GM12878 (cell line): Measurements from ENCODE around the gene MICAL3. TPM values are rescaled to one million over a fixed set of nuclear protein-coding genes. Genes with fewer than 3 reads are reported as not detected.

Source experiments
- ATAC-seq: fragments of 200-7000 bp; cut with Tn5 transposase; 3 replicates; pipeline ENCODE4 v1.9.1; 2020; ENCODE audit warnings: mild to moderate bottlenecking, moderate library complexity
- BruUV-seq: library from RNA; stranded (reverse); fragments of 400-500 nt; replicated peaks from 2 replicates; lab custom pipeline; 2021; lab: Mats Ljungman, UMichigan
- CTCF ChIA-PET: fragments of 300-600 bp; sonication (Branson Sonifier 250); formaldehyde crosslinking; extraction: SDS; loops from one replicate; lab custom pipeline; 2021; ENCODE audit warnings: inconsistent platforms; lab: Yijun Ruan, JAX
- POLR2A ChIA-PET: fragments of 350-600 bp; formaldehyde crosslinking; extraction: SDS; loops from one replicate; lab custom pipeline; 2021; ENCODE audit warnings: inconsistent platforms; lab: Charles Lee
- RAD21 ChIA-PET: fragments of 300-600 bp; sonication (Branson Sonifier 250); formaldehyde crosslinking; loops from one replicate; lab custom pipeline; 2023; ENCODE audit warnings: antibody characterized with exemption; ENCODE audit not compliant: unreplicated experiment; lab: Charles Lee
- SMC1A ChIA-PET: fragments of 300-600 bp; sonication (Branson Sonifier 250); formaldehyde crosslinking; loops from one replicate; lab custom pipeline; 2023; ENCODE audit not compliant: unreplicated experiment, uncharacterized antibody; lab: Charles Lee
- DNase-seq: peaks from one replicate; pipeline ENCODE4 v3.0.0-alpha.2; 2011; ENCODE audit warnings: low read depth, low spot score
- FAIRE-seq: peaks from 3 replicates; lab custom pipeline; 2011; peaks lifted over from hg19 to GRCh38; lab: Jason Lieb, UNC
- H2AFZ ChIP-seq: 2 replicates; pipeline ENCODE4 v1.6.0; 2011; ENCODE audit warnings: low read depth, low read length, control low read depth; ENCODE audit not compliant: control insufficient read depth
- H3K27ac ChIP-seq: 2 replicates; pipeline ENCODE4 v1.5.1; 2011; ENCODE audit warnings: control low read depth; ENCODE audit not compliant: control insufficient read depth, insufficient read depth
- H3K27me3 ChIP-seq, 2 experiments: replicated peaks in 1 of 2; 2 replicates each; pipeline versions ENCODE4 v1.6.0 to v1.6.1; 2011; ENCODE audit warnings: low read length in 1 of 2; ENCODE audit not compliant: control insufficient read depth in 2 of 2, insufficient read depth in 2 of 2
- H3K36me3 ChIP-seq, 2 experiments: 2 replicates each; pipeline ENCODE4 v1.5.1; 2011; ENCODE audit warnings: low read length in 1 of 2; ENCODE audit not compliant: control insufficient read depth in 2 of 2, insufficient read depth in 2 of 2
- H3K4me1 ChIP-seq: 2 replicates; pipeline ENCODE4 v1.6.1; 2011; ENCODE audit warnings: mild to moderate bottlenecking, low read length, moderate library complexity, mixed read lengths; ENCODE audit not compliant: control insufficient read depth, insufficient read depth
- H3K4me2 ChIP-seq: 2 replicates; pipeline ENCODE4 v1.6.0; 2011; ENCODE audit warnings: control low read depth; ENCODE audit not compliant: control insufficient read depth, insufficient read depth
- H3K4me3 ChIP-seq: fragments of 200-600 bp; sonication (generic); 2 replicates; pipeline ENCODE4 v1.5.1; 2016
- H3K79me2 ChIP-seq: 2 replicates; pipeline ENCODE4 v1.6.0; 2011; ENCODE audit warnings: low read length; ENCODE audit not compliant: control insufficient read depth, insufficient read depth
- H3K9ac ChIP-seq: 2 replicates; pipeline ENCODE4 v1.8.0; 2011; ENCODE audit warnings: low read length, control low read depth, mixed read lengths; ENCODE audit not compliant: control insufficient read depth, insufficient read depth
- H3K9me3 ChIP-seq: replicated peaks from 3 replicates; pipeline ENCODE4 v1.5.1; 2011; ENCODE audit warnings: mild to moderate bottlenecking, low read length; ENCODE audit not compliant: control insufficient read depth, insufficient read depth
- H4K20me1 ChIP-seq: 2 replicates; pipeline ENCODE4 v1.6.0; 2011; ENCODE audit not compliant: control insufficient read depth, insufficient read depth
- ATF7 ChIP-seq: fragments of 450-650 bp; IDR thresholded peaks from 2 replicates; pipeline ENCODE4 v1.6.1; 2016; ENCODE audit warnings: low read depth, mild to moderate bottlenecking
- CEBPB ChIP-seq, 2 experiments: fragments of 150-350 bp in 1 of 2; IDR thresholded peaks; 2 replicates each; pipeline ENCODE4 v1.6.1; 2012 to 2014; ENCODE audit warnings: low read depth in 2 of 2, low read length in 2 of 2, borderline replicate concordance in 1 of 2, inconsistent platforms in 1 of 2
- ESRRA ChIP-seq: IDR thresholded peaks from 2 replicates; pipeline ENCODE4 v1.6.1; 2012; ENCODE audit warnings: mild to moderate bottlenecking, low read length, improper control_type of control experiment
- HCFC1 ChIP-seq: fragments of 150-350 bp; IDR thresholded peaks from 2 replicates; pipeline ENCODE4 v1.6.1; 2014; ENCODE audit warnings: low read length
- MYB ChIP-seq: fragments of 150-350 bp; IDR thresholded peaks from 2 replicates; pipeline ENCODE4 v1.6.1; 2014; ENCODE audit warnings: mild to moderate bottlenecking, low read depth, low read length, borderline replicate concordance
- NR2C1 ChIP-seq: fragments of 450-650 bp; IDR thresholded peaks from 2 replicates; pipeline ENCODE4 v1.6.1; 2017; ENCODE audit warnings: antibody characterized with exemption, mild to moderate bottlenecking, moderate library complexity
- NRF1 ChIP-seq: conservative IDR thresholded peaks from 2 replicates; pipeline ENCODE4 v1.6.1; 2011; ENCODE audit warnings: mild to moderate bottlenecking, low read depth, low read length, improper control_type of control experiment
- PAX5 ChIP-seq: IDR thresholded peaks from 2 replicates; pipeline ENCODE4 v1.6.1; 2011; ENCODE audit warnings: low read depth, low read length, borderline replicate concordance
- RAD21 ChIP-seq: IDR thresholded peaks from 2 replicates; pipeline ENCODE4 v1.6.1; 2011; ENCODE audit warnings: mild to moderate bottlenecking, low read depth, low read length, moderate library complexity; ENCODE audit not compliant: insufficient read depth
- RELA ChIP-seq: fragments of 450-650 bp; IDR thresholded peaks from 2 replicates; pipeline ENCODE4 v1.8.0; 2014; ENCODE audit warnings: borderline replicate concordance; ENCODE audit not compliant: partially characterized antibody
- RFX5 ChIP-seq: IDR thresholded peaks from 2 replicates; pipeline ENCODE4 v1.6.1; 2011; ENCODE audit warnings: low read depth, low read length, improper control_type of control experiment
- RUNX3 ChIP-seq: IDR thresholded peaks from 2 replicates; pipeline ENCODE4 v1.6.1; 2012; ENCODE audit warnings: low read length, inconsistent platforms
- SIN3A ChIP-seq: IDR thresholded peaks from 2 replicates; pipeline ENCODE4 v1.6.1; 2012; ENCODE audit warnings: low read depth, low read length, improper control_type of control experiment
- WGBS: methylation state at CpG from one replicate; pipeline ENCODE4 v1.1.6; 2016; ENCODE audit warnings: low lambda C conversion rate; ENCODE audit not compliant: insufficient replicate concordance, insufficient coverage; ENCODE audit errors: missing lambda C conversion rate; 5-methylcytosine and 5-hydroxymethylcytosine counted together
- in situ Hi-C: fragments of 300-500 bp; cut with MboI; formaldehyde crosslinking; loops from 9 replicates; pipeline ENCODE4 v1.14.3; 2018; ENCODE audit warnings: mixed read lengths
- intact Hi-C: fragments of 100-400 bp; cut with micrococcal nuclease; formaldehyde crosslinking; loops from one replicate; pipeline ENCODE4 v1.14.2; 2022; ENCODE audit not compliant: unreplicated experiment
- polyA plus RNA-seq, 11 experiments: library from polyadenylated mRNA; depleted of rRNA in 4 of 11; unstranded in 6 of 11; stranded (reverse) in 5 of 11; fragments of >200 nt; fragmentation: Nextera tagmentation in 4 of 11; fragmentation: Illumina TruSeq in 1 of 11; extraction: Ambion mirVana in 4 of 11; extraction: Trizol in 1 of 11; gene quantifications; 1 replicate in 1 of 11; 2 replicates in 10 of 11; pipeline versions ENCODE4 v1.2.1 to v1.2.3, GENCODE V29; 2011 to 2016; ENCODE audit warnings: inconsistent platforms in 2 of 11, missing spikeins in 2 of 11, low read depth in 1 of 11
- total RNA-seq, 4 experiments: library from RNA; depleted of rRNA in 3 of 4; stranded (reverse); fragments of >200 nt in 3 of 4; fragmentation: Illumina TruSeq in 1 of 4; extraction: Trizol in 1 of 4; gene quantifications; 2 replicates each; pipeline versions ENCODE4 v1.2.1 to v1.2.3, GENCODE V29; 2013 to 2021
- TF ChIP-seq, protein P1 (sequence below): fragments of 450-650 bp; IDR thresholded peaks from 2 replicates; pipeline ENCODE4 v1.6.1; 2017; ENCODE audit warnings: mild to moderate bottlenecking, moderate library complexity

The MICAL3 gene
- total and polyA plus RNA-seq, 10 of the 15 experiments (the other 5 are each of a cell fraction or from before 2014, with no cell fraction given): 2.6 to 92.2 (median 24.0) TPM

- CTCF ChIA-PET: interaction anchor here (1.1 kb wide), 1 partner anchor 192 kb away, joined by 3 read pairs; no protein-coding TSS in a partner anchor
- WGBS: 51% methylated on average over 6 of the region's 6 CpGs
- TF ChIP-seq RFX5 (no peak), ATF7 (no peak), NR2C1 (no peak), SIN3A (no peak), MYB (no peak), ESRRA (no peak), RUNX3 (no peak), RAD21 (no peak), RELA (no peak), PAX5 (no peak), CEBPB (IDR thresholded peaks at IDR 0.05; ENCODE audit: borderline replicate concordance in 1 of 2, low read depth in 2 of 2, low read length in 2 of 2) (no peak), NRF1 (no peak), HCFC1 (no peak)
- TF ChIP-seq, protein P1, sequence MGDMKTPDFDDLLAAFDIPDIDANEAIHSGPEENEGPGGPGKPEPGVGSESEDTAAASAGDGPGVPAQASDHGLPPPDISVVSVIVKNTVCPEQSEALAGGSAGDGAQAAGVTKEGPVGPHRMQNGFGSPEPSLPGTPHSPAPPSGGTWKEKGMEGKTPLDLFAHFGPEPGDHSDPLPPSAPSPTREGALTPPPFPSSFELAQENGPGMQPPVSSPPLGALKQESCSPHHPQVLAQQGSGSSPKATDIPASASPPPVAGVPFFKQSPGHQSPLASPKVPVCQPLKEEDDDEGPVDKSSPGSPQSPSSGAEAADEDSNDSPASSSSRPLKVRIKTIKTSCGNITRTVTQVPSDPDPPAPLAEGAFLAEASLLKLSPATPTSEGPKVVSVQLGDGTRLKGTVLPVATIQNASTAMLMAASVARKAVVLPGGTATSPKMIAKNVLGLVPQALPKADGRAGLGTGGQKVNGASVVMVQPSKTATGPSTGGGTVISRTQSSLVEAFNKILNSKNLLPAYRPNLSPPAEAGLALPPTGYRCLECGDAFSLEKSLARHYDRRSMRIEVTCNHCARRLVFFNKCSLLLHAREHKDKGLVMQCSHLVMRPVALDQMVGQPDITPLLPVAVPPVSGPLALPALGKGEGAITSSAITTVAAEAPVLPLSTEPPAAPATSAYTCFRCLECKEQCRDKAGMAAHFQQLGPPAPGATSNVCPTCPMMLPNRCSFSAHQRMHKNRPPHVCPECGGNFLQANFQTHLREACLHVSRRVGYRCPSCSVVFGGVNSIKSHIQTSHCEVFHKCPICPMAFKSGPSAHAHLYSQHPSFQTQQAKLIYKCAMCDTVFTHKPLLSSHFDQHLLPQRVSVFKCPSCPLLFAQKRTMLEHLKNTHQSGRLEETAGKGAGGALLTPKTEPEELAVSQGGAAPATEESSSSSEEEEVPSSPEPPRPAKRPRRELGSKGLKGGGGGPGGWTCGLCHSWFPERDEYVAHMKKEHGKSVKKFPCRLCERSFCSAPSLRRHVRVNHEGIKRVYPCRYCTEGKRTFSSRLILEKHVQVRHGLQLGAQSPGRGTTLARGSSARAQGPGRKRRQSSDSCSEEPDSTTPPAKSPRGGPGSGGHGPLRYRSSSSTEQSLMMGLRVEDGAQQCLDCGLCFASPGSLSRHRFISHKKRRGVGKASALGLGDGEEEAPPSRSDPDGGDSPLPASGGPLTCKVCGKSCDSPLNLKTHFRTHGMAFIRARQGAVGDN: no peak
- Histone ChIP-seq H3K36me3 (peaks cover 21 to 44% of the 10 kb centered on the region in 2 experiments), H3K4me3 (no peak overlapping the region), H3K4me2 (no peak overlapping the region), H3K9ac (no peak overlapping the region), H3K27ac (no peak overlapping the region), H3K9me3 (no peaks in the 10 kb centered on the region), H3K4me1 (no peaks in the 10 kb centered on the region), H3K27me3 (no peaks in the 10 kb centered on the region), H3K79me2 (no peaks in the 10 kb centered on the region), H4K20me1 (no peaks in the 10 kb centered on the region), H2AFZ (no peak overlapping the region)
- POLR2A ChIA-PET: no interaction called here
- ATAC-seq (no peak), FAIRE-seq (no peak), DNase-seq (no peak)
- RAD21 ChIA-PET: interaction anchor here (1.0 kb wide), 1 partner anchor 192 kb away, joined by 6 read pairs; no protein-coding TSS in a partner anchor
- intact Hi-C loops (no loop called here), in situ Hi-C loops (no loop called here)
- SMC1A ChIA-PET: interaction anchor here (0.7 to 1.5 kb wide), 2 partner anchors 117 to 193 kb away, joined by 3 to 5 read pairs; no protein-coding TSS in a partner anchor
- no TSS peak for BruUV-seq
Observed at GRCh38 chr22:17884084-17884483, 140.3 kb downstream of the MICAL3 start.
